Brain microvascular endothelial cell (primary cell): Measurements from ENCODE around the gene BRIP1.

Experiments used
- DNase-seq: peaks from one replicate; pipeline ENCODE4 v3.0.0-alpha.2; 2020
- H3K27ac ChIP-seq: fragments of 250-450 bp; sonication (Bioruptor Pico); 2 replicates; pipeline ENCODE4 v1.5.1; 2020; ENCODE audit warnings: mild to moderate bottlenecking, moderate library complexity
- H3K27me3 ChIP-seq: fragments of 250-450 bp; sonication (Bioruptor Pico); replicated peaks from 2 replicates; pipeline ENCODE4 v1.5.1; 2020; ENCODE audit warnings: mild to moderate bottlenecking
- H3K36me3 ChIP-seq: fragments of 250-450 bp; sonication (Bioruptor Pico); replicated peaks from 2 replicates; pipeline ENCODE4 v1.5.1; 2020; ENCODE audit warnings: mild to moderate bottlenecking
- H3K4me3 ChIP-seq: 2 replicates; pipeline ENCODE4 v1.5.1; 2011; ENCODE audit warnings: low read depth, mild to moderate bottlenecking, control low read depth, low read length, moderate library complexity
- in situ Hi-C: cut with HindIII; loops from 2 replicates; pipeline ENCODE4 v1.10.0; 2017; ENCODE audit warnings: low sequenced_read_pairs, low pct_ligation_motif_present
- TF ChIP-seq, protein P1 (sequence below): IDR thresholded peaks from 2 replicates; pipeline ENCODE4 v1.5.1; 2011; ENCODE audit warnings: low read depth, mild to moderate bottlenecking, moderate library complexity, low read length, control low read depth, inconsistent platforms; ENCODE audit errors: missing control alignments

Gene BRIP1

DNA sequence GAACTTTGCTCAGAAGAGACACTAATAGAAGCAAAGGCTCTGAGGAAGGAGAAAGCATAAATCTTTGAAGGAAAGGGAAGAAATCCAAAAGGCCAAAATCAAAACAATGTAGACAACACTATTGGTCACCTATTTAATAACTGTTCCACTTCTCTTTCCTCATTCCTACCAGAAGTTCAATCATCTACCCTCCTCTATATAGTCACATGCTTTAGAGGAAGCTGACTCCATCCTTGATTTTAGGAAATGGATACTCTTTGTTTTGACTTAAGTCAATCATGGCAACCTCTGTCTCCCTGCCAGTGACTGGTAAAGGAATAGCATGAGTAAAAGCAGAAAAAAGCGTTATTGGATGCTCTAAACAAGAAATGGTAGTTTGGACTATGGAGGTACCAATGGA, 7.3 kb downstream of the BRIP1 start:
- Histone ChIP-seq H3K27ac (no peak overlapping the region), H3K27me3 (no peaks in the 10 kb centered on the region), H3K4me3 (no peak overlapping the region), H3K36me3 (no peaks in the 10 kb centered on the region)
- in situ Hi-C loops = no loop called here
- DNase-seq = no peak
- TF ChIP-seq, protein P1, sequence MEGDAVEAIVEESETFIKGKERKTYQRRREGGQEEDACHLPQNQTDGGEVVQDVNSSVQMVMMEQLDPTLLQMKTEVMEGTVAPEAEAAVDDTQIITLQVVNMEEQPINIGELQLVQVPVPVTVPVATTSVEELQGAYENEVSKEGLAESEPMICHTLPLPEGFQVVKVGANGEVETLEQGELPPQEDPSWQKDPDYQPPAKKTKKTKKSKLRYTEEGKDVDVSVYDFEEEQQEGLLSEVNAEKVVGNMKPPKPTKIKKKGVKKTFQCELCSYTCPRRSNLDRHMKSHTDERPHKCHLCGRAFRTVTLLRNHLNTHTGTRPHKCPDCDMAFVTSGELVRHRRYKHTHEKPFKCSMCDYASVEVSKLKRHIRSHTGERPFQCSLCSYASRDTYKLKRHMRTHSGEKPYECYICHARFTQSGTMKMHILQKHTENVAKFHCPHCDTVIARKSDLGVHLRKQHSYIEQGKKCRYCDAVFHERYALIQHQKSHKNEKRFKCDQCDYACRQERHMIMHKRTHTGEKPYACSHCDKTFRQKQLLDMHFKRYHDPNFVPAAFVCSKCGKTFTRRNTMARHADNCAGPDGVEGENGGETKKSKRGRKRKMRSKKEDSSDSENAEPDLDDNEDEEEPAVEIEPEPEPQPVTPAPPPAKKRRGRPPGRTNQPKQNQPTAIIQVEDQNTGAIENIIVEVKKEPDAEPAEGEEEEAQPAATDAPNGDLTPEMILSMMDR = no peak

DNA sequence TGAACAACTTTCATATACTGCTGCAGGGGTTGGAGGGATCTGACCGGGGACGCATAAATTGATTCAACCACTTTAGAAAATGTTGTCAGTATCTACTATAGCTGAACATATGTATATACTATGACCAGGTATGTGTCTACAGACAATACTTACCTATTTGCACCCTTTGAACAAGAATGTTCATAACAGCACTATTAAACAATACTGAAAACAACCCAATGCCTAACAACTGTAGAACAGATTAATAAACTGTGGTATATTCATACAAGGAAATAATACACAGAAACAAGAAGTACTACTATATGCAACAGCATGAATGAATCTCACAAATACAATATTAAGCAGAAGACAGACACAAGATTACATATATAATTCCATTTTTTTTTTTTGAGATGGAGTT, 10.5 kb downstream of the BRIP1 start:
- in situ Hi-C loops = no loop called here
- no peaks in the 10 kb centered on the region for H3K36me3 ChIP-seq

DNA sequence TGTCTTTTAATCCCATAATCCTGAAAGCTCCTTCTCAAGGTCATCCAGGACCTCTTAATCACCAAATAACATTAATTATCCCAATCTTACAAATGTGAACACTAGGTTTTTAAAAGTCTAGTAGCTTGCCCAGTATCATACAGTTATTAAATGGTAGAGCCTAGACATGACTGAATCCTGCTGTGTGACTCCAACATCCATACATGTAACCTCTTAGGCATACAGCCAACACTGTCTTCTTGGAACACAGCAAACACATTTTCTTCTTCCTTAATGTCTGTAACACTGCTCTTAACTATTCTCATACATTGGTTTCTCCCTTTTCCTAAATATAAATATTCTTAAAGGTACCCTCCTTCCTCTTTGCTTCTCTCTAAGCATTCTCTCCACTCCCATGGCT, 13.7 kb downstream of the BRIP1 start:
- H3K36me3 ChIP-seq = no peaks in the 10 kb centered on the region

More for the DNA sequence above, 10.5 kb downstream of the BRIP1 start:
- TF ChIP-seq, protein P1 = no peak
- Histone ChIP-seq H3K27ac (no peak overlapping the region), H3K4me3 (no peak overlapping the region), H3K27me3 (no peaks in the 10 kb centered on the region)
- no peak for DNase-seq

DNA sequence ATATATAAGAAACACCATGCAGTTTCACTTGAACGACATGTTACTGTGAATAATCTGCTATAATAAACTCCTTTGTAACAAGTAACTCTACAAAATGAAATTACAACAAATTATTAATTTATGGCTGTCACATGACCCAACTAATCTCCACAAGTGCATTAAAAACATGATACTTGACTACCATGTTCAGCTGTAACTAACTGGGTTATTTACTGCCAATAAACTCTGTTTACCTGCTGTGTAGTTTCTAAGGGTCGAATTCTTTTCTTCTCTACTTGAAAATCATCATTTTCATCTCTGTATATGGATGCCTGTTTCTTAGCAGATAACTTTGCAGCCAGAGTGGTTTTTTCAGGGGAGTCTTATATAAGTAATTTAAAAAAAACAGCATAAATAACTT, 14.4 kb downstream of the BRIP1 start:
- in situ Hi-C loops = no loop called here
- H3K36me3 ChIP-seq = no peaks in the 10 kb centered on the region
- DNase-seq = no peak
- no peak overlapping the region for H3K4me3 ChIP-seq
- no peaks in the 10 kb centered on the region for H3K27me3 ChIP-seq
- TF ChIP-seq, protein P1 = no peak
- no peak overlapping the region for H3K27ac ChIP-seq

More for the DNA sequence above, 13.7 kb downstream of the BRIP1 start:
- no peaks in the 10 kb centered on the region for H3K27me3 ChIP-seq
- H3K27ac ChIP-seq = no peak overlapping the region
- no peak overlapping the region for H3K4me3 ChIP-seq
- TF ChIP-seq, protein P1 = no peak
- no peak for DNase-seq
- in situ Hi-C loops = no loop called here

DNA sequence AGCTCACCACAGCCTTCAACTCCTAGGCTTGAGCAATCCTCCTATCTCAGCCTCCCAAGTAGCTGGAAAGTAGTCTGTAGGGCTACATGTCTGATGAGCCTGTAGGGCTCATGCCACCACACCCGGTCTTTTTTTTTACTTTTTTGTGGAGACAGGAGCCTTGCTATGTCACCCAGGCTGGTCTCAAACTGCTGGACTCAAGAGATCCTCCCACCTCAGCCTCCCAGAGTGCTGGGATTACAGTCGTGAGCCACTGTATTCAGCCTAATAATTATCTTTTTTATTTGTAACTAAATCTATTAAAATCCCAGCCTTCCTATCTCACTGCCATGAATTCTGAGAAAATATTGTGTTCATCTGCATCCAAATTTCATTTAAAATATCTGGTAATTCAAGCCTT, 15.1 kb downstream of the BRIP1 start:
- no peaks in the 10 kb centered on the region for H3K27me3 ChIP-seq
- no peak overlapping the region for H3K27ac ChIP-seq
- H3K36me3 ChIP-seq = no peaks in the 10 kb centered on the region
- DNase-seq = no peak
- in situ Hi-C loops = no loop called here
- TF ChIP-seq, protein P1 = no peak
- H3K4me3 ChIP-seq = no peak overlapping the region

DNA sequence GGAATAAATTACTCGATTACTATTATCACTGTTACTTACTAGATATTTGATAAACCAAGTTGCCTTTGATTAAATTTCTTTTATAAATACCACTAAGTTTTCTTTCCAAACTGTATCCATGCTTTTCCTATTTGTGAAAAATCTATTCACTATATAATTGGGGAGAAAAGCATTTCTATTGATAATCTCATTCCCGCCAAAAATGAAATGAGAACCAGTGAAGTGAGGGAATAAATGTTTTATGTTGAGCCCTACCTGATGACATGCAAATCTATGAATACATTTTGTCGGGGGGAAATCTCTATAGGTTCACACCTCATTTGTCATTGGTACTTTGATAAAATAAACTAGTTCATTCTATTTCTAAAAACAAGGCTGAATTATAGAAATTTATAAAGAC, 15.7 kb downstream of the BRIP1 start:
- Histone ChIP-seq H3K36me3 (no peaks in the 10 kb centered on the region), H3K27ac (no peak overlapping the region), H3K4me3 (no peak overlapping the region), H3K27me3 (no peaks in the 10 kb centered on the region)
- TF ChIP-seq, protein P1 = no peak
- DNase-seq = no peak
- in situ Hi-C loops = no loop called here
